H9 (cell line): ENCODE data around the gene MPHOSPH10. TPM values are rescaled to one million over a fixed set of nuclear protein-coding genes. Genes with fewer than 3 reads are reported as not detected.

Experiments used
- DNase-seq: peaks from one replicate; pipeline ENCODE4 v3.0.0-alpha.2; 2017
- H2AFZ ChIP-seq: one replicate; pipeline ENCODE4 v1.6.1; 2013; ENCODE audit warnings: mild to moderate bottlenecking, low read length, control low read depth, moderate library complexity
- H2AK5ac ChIP-seq: 2 replicates; pipeline ENCODE4 v1.6.1; 2013; ENCODE audit warnings: low read length, control low read depth, mixed read lengths; ENCODE audit not compliant: insufficient read length
- H2BK120ac ChIP-seq: one replicate; pipeline ENCODE4 v1.6.1; 2013; ENCODE audit warnings: low read depth, mild to moderate bottlenecking, low read length, control low read depth, inconsistent platforms; ENCODE audit not compliant: poor library complexity, severe bottlenecking
- H2BK12ac ChIP-seq: 2 replicates; pipeline ENCODE4 v1.6.1; 2013; ENCODE audit warnings: low read length, control low read depth, mixed read lengths, low read depth; ENCODE audit not compliant: insufficient read length
- H2BK15ac ChIP-seq: 2 replicates; pipeline ENCODE4 v1.6.1; 2013; ENCODE audit warnings: low read depth, low read length, control low read depth
- H2BK20ac ChIP-seq: one replicate; pipeline ENCODE4 v1.6.1; 2013; ENCODE audit warnings: low read depth, mild to moderate bottlenecking, low read length, control low read depth, inconsistent platforms; ENCODE audit not compliant: poor library complexity, severe bottlenecking
- H2BK5ac ChIP-seq: 2 replicates; pipeline ENCODE4 v1.6.1; 2013; ENCODE audit warnings: low read length, control low read depth, mixed read lengths; ENCODE audit not compliant: insufficient read length
- H3K14ac ChIP-seq: 2 replicates; pipeline ENCODE4 v1.6.1; 2013; ENCODE audit warnings: low read length, control low read depth; ENCODE audit not compliant: insufficient read depth
- H3K18ac ChIP-seq: 2 replicates; pipeline ENCODE4 v1.6.1; 2013; ENCODE audit warnings: low read depth, mild to moderate bottlenecking, mixed read lengths, low read length, control low read depth; ENCODE audit not compliant: insufficient read length
- H3K23ac ChIP-seq: 2 replicates; pipeline ENCODE4 v1.6.1; 2013; ENCODE audit warnings: low read length, control low read depth, mixed read lengths, low read depth; ENCODE audit not compliant: insufficient read length
- H3K23me2 ChIP-seq: 2 replicates; pipeline ENCODE4 v1.6.1; 2013; ENCODE audit warnings: low read depth, mild to moderate bottlenecking, mixed read lengths, low read length, control low read depth; ENCODE audit not compliant: insufficient read length, poor library complexity, severe bottlenecking
- H3K27ac ChIP-seq: 2 replicates; pipeline ENCODE4 v1.5.1; 2013; ENCODE audit warnings: low read length, control low read depth, mixed read lengths, low read depth; ENCODE audit not compliant: insufficient read length
- H3K27me3 ChIP-seq: 2 replicates; pipeline ENCODE4 v1.6.1; 2013; ENCODE audit warnings: low read length, control low read depth, inconsistent platforms; ENCODE audit not compliant: insufficient read depth
- H3K4ac ChIP-seq: 2 replicates; pipeline ENCODE4 v1.6.1; 2013; ENCODE audit warnings: low read depth, mild to moderate bottlenecking, control low read depth, inconsistent platforms, low read length, moderate library complexity
- H3K4me1 ChIP-seq: 2 replicates; pipeline ENCODE4 v1.6.1; 2013; ENCODE audit warnings: low read length, control low read depth, inconsistent platforms; ENCODE audit not compliant: insufficient read depth
- H3K4me2 ChIP-seq: 2 replicates; pipeline ENCODE4 v1.6.1; 2013; ENCODE audit warnings: low read length, control low read depth, mixed read lengths; ENCODE audit not compliant: insufficient read length, insufficient read depth
- H3K56ac ChIP-seq: 2 replicates; pipeline ENCODE4 v1.6.1; 2013; ENCODE audit warnings: low read depth, mild to moderate bottlenecking, mixed read lengths, low read length, control low read depth; ENCODE audit not compliant: insufficient read length
- H3K79me1 ChIP-seq: 2 replicates; pipeline ENCODE4 v1.6.1; 2013; ENCODE audit warnings: low read depth, mild to moderate bottlenecking, moderate library complexity, low read length, control low read depth, inconsistent platforms; ENCODE audit not compliant: insufficient read depth, poor library complexity, severe bottlenecking
- H3K79me2 ChIP-seq: 2 replicates; pipeline ENCODE4 v1.6.1; 2013; ENCODE audit warnings: low read length, control low read depth, inconsistent platforms; ENCODE audit not compliant: insufficient read depth
- H3K9ac ChIP-seq: 2 replicates; pipeline ENCODE4 v1.6.1; 2013; ENCODE audit warnings: low read length, control low read depth, mixed read lengths; ENCODE audit not compliant: insufficient read length; ENCODE audit errors: extremely low read depth
- H3K9me3 ChIP-seq: one replicate; pipeline ENCODE4 v1.6.1; 2013; ENCODE audit warnings: low read depth, low read length, inconsistent platforms; ENCODE audit not compliant: control insufficient read depth
- H3T11ph ChIP-seq: one replicate; pipeline ENCODE4 v1.6.1; 2013; ENCODE audit warnings: mild to moderate bottlenecking, low read length, control low read depth, inconsistent platforms
- H4K20me1 ChIP-seq: one replicate; pipeline ENCODE4 v1.6.1; 2013; ENCODE audit not compliant: control insufficient read depth, insufficient read length, insufficient read depth
- H4K5ac ChIP-seq: 2 replicates; pipeline ENCODE4 v1.6.1; 2013; ENCODE audit warnings: low read depth, mild to moderate bottlenecking, mixed read lengths, low read length, control low read depth; ENCODE audit not compliant: insufficient read length
- H4K8ac ChIP-seq: replicated peaks from 2 replicates; pipeline ENCODE4 v1.6.1; 2013; ENCODE audit warnings: low read length, control low read depth, mixed read lengths, low read depth; ENCODE audit not compliant: insufficient read length
- H4K91ac ChIP-seq: 2 replicates; pipeline ENCODE4 v1.6.1; 2013; ENCODE audit warnings: low read depth, mild to moderate bottlenecking, moderate library complexity, mixed read lengths, low read length, control low read depth; ENCODE audit not compliant: insufficient read length
- H3K27ac Mint-ChIP-seq, 3 experiments: 2 replicates in 2 of 3; 3 replicates in 1 of 3; pipeline ENCODE4 v1.8.0; 2020 to 2021; ENCODE audit warnings: mixed read lengths in 3 of 3, mild to moderate bottlenecking in 1 of 3, moderate library complexity in 1 of 3
- H3K27me3 Mint-ChIP-seq: 2 replicates; pipeline ENCODE4 v1.8.0; 2021; ENCODE audit warnings: low read depth, mild to moderate bottlenecking, moderate library complexity, mixed read lengths
- H3K36me3 Mint-ChIP-seq, 3 experiments: 2 replicates in 2 of 3; 3 replicates in 1 of 3; pipeline ENCODE4 v1.8.0; 2020 to 2021; ENCODE audit warnings: low read depth in 3 of 3, mixed read lengths in 3 of 3; ENCODE audit not compliant: insufficient read depth in 1 of 3
- H3K4me1 Mint-ChIP-seq, 2 experiments: 2 replicates each; pipeline ENCODE4 v1.8.0; 2020; ENCODE audit warnings: mixed read lengths in 2 of 2
- H3K4me3 Mint-ChIP-seq, 2 experiments: 2 replicates in 1 of 2; 3 replicates in 1 of 2; pipeline ENCODE4 v1.8.0; 2020 to 2021; ENCODE audit warnings: mild to moderate bottlenecking in 2 of 2, mixed read lengths in 2 of 2, moderate library complexity in 1 of 2
- H3K9me3 Mint-ChIP-seq, 2 experiments: 2 replicates in 1 of 2; 3 replicates in 1 of 2; pipeline ENCODE4 v1.8.0; 2020; ENCODE audit warnings: mild to moderate bottlenecking in 2 of 2, mixed read lengths in 2 of 2, moderate library complexity in 1 of 2
- WGBS: extraction: QIAGEN DNeasy Blood & Tissue Kit; methylation state at CpG from one replicate; pipeline ENCODE4 v1.1.7; 2013; ENCODE audit warnings: missing lambda C conversion rate, low lambda C conversion rate, mixed read lengths; ENCODE audit not compliant: insufficient read length; ENCODE audit errors: extremely low coverage; 5-methylcytosine and 5-hydroxymethylcytosine counted together
- total RNA-seq: library from RNA; stranded (reverse); gene quantifications from 2 replicates; pipeline ENCODE4 v1.2.1, GENCODE V29; 2021
- TF ChIP-seq, protein P1 (sequence below): fragments of 200-600 bp; sonication (generic); conservative IDR thresholded peaks from 3 replicates; pipeline ENCODE4 v1.8.0; 2021; ENCODE audit warnings: antibody characterized with exemption, mild to moderate bottlenecking

MPHOSPH10 gene
- total RNA-seq, 1 experiment from 2014 or later: 42.1 TPM

DNA sequence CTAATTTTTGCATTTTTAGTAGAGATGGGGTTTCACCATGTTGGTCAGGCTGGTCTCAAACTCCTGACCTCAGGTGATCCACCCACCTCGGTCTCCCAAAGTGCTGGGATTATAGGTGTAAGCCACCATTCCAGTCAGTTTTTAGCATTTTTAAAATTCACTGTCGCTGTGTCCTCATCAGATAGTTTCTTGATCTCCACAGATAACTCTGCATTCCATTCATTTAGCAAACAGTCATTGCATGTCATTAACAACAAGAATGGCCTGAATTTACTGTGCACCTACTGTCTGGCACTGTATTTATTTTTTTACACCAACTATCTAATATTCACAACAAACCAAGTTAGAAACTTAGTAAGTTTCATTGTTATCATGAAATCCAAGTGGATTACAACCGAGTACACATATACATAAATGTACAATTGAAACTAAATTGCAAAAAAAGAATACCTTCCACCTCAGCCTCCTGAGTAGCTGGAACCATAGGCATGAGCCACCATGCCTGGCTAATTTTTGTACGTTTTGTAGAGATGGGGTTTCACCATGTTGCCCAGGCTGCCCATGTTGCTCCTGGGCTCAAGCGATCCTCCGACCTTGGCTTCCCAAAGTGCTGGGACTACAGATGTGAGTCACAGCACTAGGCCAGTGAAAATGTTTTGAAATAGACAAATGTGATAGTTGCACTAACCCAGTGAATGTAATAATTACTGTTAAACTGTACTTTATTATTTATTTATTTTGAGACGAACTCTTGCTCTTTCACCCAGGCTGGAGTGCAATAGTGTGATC lies 4.7 kb upstream of the MPHOSPH10 start:
- Histone ChIP-seq H3T11ph (no peak overlapping the region), H2BK12ac (no peak overlapping the region), H3K23ac (no peak overlapping the region), H3K79me1 (no peaks in the 10 kb centered on the region), H4K20me1 (no peaks in the 10 kb centered on the region), H2BK5ac (no peak overlapping the region), H3K27me3 (no peaks in the 10 kb centered on the region), H4K8ac (no peak overlapping the region), H3K9me3 (no peaks in the 10 kb centered on the region), H2BK15ac (no peak overlapping the region), H2BK20ac (no peak overlapping the region), H2BK120ac (no peak overlapping the region), H3K9ac (no peak overlapping the region), H3K4ac (no peak overlapping the region), H4K91ac (no peak overlapping the region), H4K5ac (no peak overlapping the region), H3K27ac (no peak overlapping the region), H3K4me2 (no peak overlapping the region), H2AK5ac (no peak overlapping the region), H3K18ac (no peak overlapping the region), H3K14ac (no peak overlapping the region), H3K56ac (no peak overlapping the region), H3K4me1 (no peaks in the 10 kb centered on the region), H2AFZ (no peak overlapping the region), H3K79me2 (no peaks in the 10 kb centered on the region), H3K23me2 (no peaks in the 10 kb centered on the region)
- Mint-ChIP-seq H3K27me3 (no peaks in the 10 kb centered on the region; the same call in 1 of the 2 replicates), H3K27ac (no peak overlapping the region; a peak in 1 of 7 replicates), H3K4me1 (peaks cover 7 to 8% of the 10 kb centered on the region in 2 experiments), H3K36me3 (peaks cover 14 to 26% (median 19%) of the 10 kb centered on the region in 3 experiments; a peak in 5 of 7 replicates), H3K9me3 (no peaks in the 10 kb centered on the region), H3K4me3 (no peak overlapping the region)
- TF ChIP-seq, protein P1, sequence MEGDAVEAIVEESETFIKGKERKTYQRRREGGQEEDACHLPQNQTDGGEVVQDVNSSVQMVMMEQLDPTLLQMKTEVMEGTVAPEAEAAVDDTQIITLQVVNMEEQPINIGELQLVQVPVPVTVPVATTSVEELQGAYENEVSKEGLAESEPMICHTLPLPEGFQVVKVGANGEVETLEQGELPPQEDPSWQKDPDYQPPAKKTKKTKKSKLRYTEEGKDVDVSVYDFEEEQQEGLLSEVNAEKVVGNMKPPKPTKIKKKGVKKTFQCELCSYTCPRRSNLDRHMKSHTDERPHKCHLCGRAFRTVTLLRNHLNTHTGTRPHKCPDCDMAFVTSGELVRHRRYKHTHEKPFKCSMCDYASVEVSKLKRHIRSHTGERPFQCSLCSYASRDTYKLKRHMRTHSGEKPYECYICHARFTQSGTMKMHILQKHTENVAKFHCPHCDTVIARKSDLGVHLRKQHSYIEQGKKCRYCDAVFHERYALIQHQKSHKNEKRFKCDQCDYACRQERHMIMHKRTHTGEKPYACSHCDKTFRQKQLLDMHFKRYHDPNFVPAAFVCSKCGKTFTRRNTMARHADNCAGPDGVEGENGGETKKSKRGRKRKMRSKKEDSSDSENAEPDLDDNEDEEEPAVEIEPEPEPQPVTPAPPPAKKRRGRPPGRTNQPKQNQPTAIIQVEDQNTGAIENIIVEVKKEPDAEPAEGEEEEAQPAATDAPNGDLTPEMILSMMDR: no peak
- DNase-seq: no peak
- no CpG with 5 or more reads among the region's 7 CpGs for WGBS
